ENCODE measurements around the gene ZFR2.

ZFR2 gene

GRCh38 chr19:3855320-3855719, 13.5 kb downstream of the ZFR2 start:
- Mint-ChIP-seq H3K36me3 (ENCODE audit: low read depth) (peaks cover 6% of the 10 kb centered on the region), H3K9me3 (peaks cover 11% of the 10 kb centered on the region), H3K27ac (no peak overlapping the region)

DNA sequence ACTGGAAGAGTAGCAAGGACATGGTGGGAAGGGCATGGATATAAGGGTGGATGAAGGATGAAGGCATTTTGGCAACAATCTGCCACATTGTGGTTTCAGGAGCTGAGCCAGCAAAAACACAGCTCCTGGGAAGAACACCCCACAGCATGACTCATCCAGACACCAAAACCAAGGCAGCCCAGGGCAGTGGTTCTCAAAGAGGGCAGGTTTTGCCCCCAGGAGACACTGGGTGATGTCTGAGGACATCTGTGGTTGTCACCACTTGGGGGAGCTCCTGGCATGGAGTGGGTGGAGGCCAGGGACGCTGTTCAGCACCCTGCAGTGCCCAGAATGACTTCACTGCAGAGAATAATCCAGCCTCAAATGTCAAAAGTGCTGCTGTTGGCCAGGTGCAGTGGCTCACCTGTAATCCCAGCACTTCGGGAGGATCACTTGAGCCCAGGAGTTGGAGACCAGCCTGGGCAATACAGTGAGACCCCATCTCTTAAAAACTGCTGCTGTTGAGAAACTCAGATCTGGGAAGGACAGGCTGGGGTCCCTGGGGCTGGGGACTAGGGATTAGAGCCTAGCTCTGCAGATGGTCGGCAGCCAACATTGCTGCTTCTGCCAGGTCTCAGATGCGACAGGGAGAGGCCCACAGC, 16.1 kb downstream of the ZFR2 start:
- Mint-ChIP-seq H3K4me3 (no peak overlapping the region), H3K27me3 (no peaks in the 10 kb centered on the region), H3K27ac (no peak overlapping the region), H3K9me3 (peaks cover 11% of the 10 kb centered on the region), H3K4me1 (ENCODE audit: low read depth) (no peaks in the 10 kb centered on the region), H3K36me3 (ENCODE audit: low read depth) (peaks cover 6% of the 10 kb centered on the region)
- DNase-seq: peak; percentile 42

More at GRCh38 chr19:3855320-3855719, 13.5 kb downstream of the ZFR2 start:
- Mint-ChIP-seq H3K4me1 (ENCODE audit: low read depth) (no peaks in the 10 kb centered on the region), H3K4me3 (no peak overlapping the region), H3K27me3 (no peaks in the 10 kb centered on the region)
- DNase-seq: no peak

GRCh38 chr19:3852177-3852511, 16.7 kb downstream of the ZFR2 start:
- Mint-ChIP-seq H3K27me3 (no peaks in the 10 kb centered on the region), H3K4me1 (ENCODE audit: low read depth) (no peaks in the 10 kb centered on the region), H3K4me3 (no peak overlapping the region), H3K9me3 (peaks cover 11% of the 10 kb centered on the region), H3K27ac (no peak overlapping the region), H3K36me3 (ENCODE audit: low read depth) (peaks cover 6% of the 10 kb centered on the region)
- no peak for DNase-seq

DNA sequence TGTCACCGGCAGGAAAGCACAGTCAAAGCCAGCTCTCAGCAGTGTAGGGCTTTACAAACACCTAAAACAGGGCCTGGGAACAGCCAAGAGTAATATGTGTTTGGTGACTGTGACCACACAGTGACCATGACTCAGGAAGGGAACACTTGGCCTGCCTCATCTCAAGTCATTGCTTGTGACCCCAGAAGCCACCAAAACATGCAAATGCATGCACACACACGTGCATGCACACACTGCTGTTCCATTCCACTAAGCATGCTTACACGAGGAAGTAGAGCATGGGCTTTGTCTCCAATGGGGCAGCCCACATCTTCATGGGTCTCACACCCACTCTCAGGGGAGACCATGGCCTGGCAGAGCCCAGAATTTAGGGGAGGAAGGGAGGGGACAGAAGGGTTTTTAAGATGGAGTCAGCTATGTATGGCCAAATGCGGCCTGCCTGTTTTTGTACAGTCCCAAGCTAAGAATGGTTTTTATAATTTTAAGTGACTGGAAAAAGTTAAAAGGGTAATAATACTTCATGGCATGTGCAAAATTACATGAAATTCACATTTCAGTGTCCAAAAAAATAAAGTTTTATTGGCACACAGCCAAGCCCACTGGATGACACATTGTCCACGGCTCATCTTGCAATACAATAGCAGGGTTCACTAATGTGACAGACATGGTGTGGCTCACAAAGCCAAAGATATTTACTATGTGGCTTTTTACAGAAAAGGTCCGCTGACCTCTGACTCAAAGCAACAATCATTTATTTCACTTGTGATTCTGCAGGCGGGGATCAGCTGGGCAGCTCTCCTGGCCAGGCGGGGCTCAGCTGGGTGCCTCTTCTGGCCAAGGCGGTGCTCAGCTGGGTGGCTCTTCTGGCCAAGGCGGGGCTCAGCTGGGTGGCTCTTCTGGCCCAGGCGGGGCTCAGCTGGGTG, 17.3 kb downstream of the ZFR2 start:
- no peak overlapping the region for H3K27ac Mint-ChIP-seq
- H3K36me3 Mint-ChIP-seq (ENCODE audit: low read depth): peaks cover 6% of the 10 kb centered on the region
- H3K4me3 Mint-ChIP-seq: no peak overlapping the region
- H3K9me3 Mint-ChIP-seq: peaks cover 11% of the 10 kb centered on the region
- H3K27me3 Mint-ChIP-seq: no peaks in the 10 kb centered on the region
- H3K4me1 Mint-ChIP-seq (ENCODE audit: low read depth): no peaks in the 10 kb centered on the region
- DNase-seq: no peak

DNA sequence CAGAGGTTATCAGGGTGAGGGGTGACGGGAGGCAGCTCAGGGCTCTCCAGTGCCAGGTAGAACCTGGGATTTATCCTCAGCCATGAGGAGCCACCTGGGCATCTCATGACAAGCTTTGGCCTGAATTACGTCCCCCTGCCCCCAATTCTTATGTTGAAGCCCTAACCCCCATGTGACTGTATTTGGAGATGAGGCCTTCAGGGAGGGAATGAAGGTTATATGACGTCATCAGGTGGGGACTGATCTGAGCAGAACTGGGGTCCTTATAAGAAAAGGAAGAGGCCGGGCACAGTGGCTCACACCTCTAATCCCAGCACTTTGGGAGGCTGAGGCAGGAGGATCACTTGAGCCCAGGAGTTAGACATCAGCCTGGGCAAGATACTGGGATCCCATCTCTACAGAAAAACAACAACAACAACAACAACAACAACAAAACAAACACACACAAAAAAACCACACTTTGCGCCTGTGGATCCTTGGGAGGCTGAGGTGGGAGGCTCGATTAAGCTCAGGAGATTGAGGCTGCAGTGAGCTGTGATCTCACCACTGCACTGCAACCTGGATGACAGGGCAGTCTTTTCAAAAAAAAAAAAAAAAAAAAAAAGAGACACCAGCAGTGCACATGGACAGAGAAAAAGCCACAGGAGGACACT, 18.4 kb downstream of the ZFR2 start:
- H3K36me3 Mint-ChIP-seq (ENCODE audit: low read depth): peaks cover 6% of the 10 kb centered on the region
- no peaks in the 10 kb centered on the region for H3K4me1 Mint-ChIP-seq (ENCODE audit: low read depth)
- H3K9me3 Mint-ChIP-seq: peaks cover 11% of the 10 kb centered on the region
- no peak for DNase-seq
- H3K4me3 Mint-ChIP-seq: no peak overlapping the region
- H3K27me3 Mint-ChIP-seq: no peaks in the 10 kb centered on the region
- no peak overlapping the region for H3K27ac Mint-ChIP-seq

- no peak for DNase-seq
- no peaks in the 10 kb centered on the region for H3K4me1 Mint-ChIP-seq (ENCODE audit: low read depth)
- no peak overlapping the region for H3K27ac Mint-ChIP-seq
- H3K4me3 Mint-ChIP-seq: no peak overlapping the region
- H3K36me3 Mint-ChIP-seq (ENCODE audit: low read depth): peaks cover 6% of the 10 kb centered on the region
- H3K9me3 Mint-ChIP-seq: peaks cover 11% of the 10 kb centered on the region
- no peaks in the 10 kb centered on the region for H3K27me3 Mint-ChIP-seq
Observed at GRCh38 chr19:3849787-3850186, 19.1 kb downstream of the ZFR2 start.

DNA sequence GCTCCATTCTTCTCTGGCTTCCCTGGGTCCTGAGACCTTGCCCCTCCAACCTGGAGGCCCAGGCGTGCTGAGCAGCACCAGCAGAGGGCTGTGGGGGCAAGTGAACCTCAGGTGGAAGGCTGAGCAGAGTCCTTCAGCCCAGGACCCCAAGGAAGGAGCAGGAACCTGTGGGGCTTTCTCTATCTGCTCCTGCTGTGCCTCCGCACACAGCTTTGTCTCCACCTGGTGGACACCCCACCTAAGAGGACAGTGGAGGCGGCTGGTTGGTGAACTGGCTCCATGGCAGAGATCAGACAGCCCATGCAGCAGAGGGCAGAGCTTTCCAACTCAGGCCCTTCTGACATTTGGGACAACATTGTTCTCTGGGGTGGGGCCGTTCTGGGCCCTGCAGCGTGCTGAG, 19.7 kb downstream of the ZFR2 start:
- Mint-ChIP-seq H3K4me3 (no peak overlapping the region), H3K9me3 (peaks cover 11% of the 10 kb centered on the region), H3K27ac (no peak overlapping the region), H3K4me1 (ENCODE audit: low read depth) (no peaks in the 10 kb centered on the region), H3K36me3 (ENCODE audit: low read depth) (peaks cover 6% of the 10 kb centered on the region), H3K27me3 (no peaks in the 10 kb centered on the region)
- DNase-seq: peak; percentile 64

GRCh38 chr19:3844596-3844995, 24.2 kb downstream of the ZFR2 start:
- no peak overlapping the region for H3K4me3 Mint-ChIP-seq
- DNase-seq: no peak

GRCh38 chr19:3842948-3843347, 25.9 kb downstream of the ZFR2 start:
- Mint-ChIP-seq H3K4me1 (ENCODE audit: low read depth) (no peaks in the 10 kb centered on the region), H3K36me3 (ENCODE audit: low read depth) (no peaks in the 10 kb centered on the region), H3K4me3 (no peak overlapping the region), H3K27ac (no peak overlapping the region), H3K9me3 (peaks cover 3% of the 10 kb centered on the region), H3K27me3 (no peaks in the 10 kb centered on the region)
- no peak for DNase-seq

More at GRCh38 chr19:3844596-3844995, 24.2 kb downstream of the ZFR2 start:
- H3K27me3 Mint-ChIP-seq: no peaks in the 10 kb centered on the region
- H3K9me3 Mint-ChIP-seq: no peaks in the 10 kb centered on the region
- no peaks in the 10 kb centered on the region for H3K36me3 Mint-ChIP-seq (ENCODE audit: low read depth)
- H3K4me1 Mint-ChIP-seq (ENCODE audit: low read depth): no peaks in the 10 kb centered on the region
- H3K27ac Mint-ChIP-seq: no peak overlapping the region

GRCh38 chr19:3840804-3841203, 28.0 kb downstream of the ZFR2 start:
- Mint-ChIP-seq H3K27me3 (no peaks in the 10 kb centered on the region), H3K9me3 (peaks cover 12% of the 10 kb centered on the region), H3K36me3 (ENCODE audit: low read depth) (no peaks in the 10 kb centered on the region), H3K4me1 (ENCODE audit: low read depth) (peaks cover 7% of the 10 kb centered on the region), H3K4me3 (no peak overlapping the region), H3K27ac (no peak overlapping the region)
- DNase-seq: no peak

DNA sequence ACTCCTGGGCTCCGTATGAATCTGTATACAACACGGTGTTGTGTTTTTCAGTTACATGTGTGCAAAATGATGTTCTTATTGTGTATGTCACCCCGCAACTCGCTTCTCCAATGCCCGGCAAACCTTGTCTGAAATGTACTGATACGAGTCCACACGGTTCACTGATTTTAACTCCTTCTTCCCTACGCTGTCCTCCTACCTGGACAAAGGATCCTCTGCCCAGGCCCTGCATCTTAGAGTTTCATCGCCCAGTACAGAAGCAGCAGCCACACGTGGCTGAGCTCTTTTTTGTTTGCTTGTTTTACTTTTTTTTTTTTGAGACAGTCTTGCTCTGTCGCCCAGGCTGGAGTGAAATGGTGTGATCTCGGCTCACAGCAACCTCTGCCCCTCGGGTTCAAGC, 28.9 kb downstream of the ZFR2 start:
- Mint-ChIP-seq H3K4me3 (no peak overlapping the region), H3K27ac (no peak overlapping the region), H3K27me3 (no peaks in the 10 kb centered on the region), H3K36me3 (ENCODE audit: low read depth) (no peaks in the 10 kb centered on the region), H3K9me3 (peaks cover 12% of the 10 kb centered on the region), H3K4me1 (ENCODE audit: low read depth) (peaks cover 7% of the 10 kb centered on the region)
- DNase-seq: no peak

DNA sequence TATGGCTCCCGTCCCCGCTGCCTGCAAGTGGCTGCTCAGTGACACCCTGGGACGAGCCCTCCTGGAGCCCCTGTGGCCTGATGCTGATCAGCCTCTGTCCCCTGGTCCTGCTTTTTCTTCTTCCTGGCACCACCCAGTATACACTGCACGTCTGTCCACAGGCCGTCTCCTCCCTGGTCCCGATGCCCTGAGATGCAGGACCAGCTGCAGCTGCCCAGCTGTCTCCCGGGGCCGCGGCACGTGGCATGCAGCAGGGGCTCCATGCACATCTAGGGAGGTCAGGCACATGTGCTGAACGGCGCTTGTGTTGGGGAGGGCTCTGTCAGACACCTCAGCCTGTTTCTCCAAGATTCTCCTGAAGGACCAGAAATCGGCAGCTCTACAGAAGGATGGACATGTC, 30.2 kb downstream of the ZFR2 start:
- peaks cover 7% of the 10 kb centered on the region for H3K4me1 Mint-ChIP-seq (ENCODE audit: low read depth)
- no peak overlapping the region for H3K4me3 Mint-ChIP-seq
- H3K27me3 Mint-ChIP-seq: no peaks in the 10 kb centered on the region
- DNase-seq: no peak
- no peaks in the 10 kb centered on the region for H3K36me3 Mint-ChIP-seq (ENCODE audit: low read depth)
- H3K27ac Mint-ChIP-seq: no peak overlapping the region
- H3K9me3 Mint-ChIP-seq: peaks cover 12% of the 10 kb centered on the region

GRCh38 chr19:3837922-3838321, 30.9 kb downstream of the ZFR2 start:
- H3K9me3 Mint-ChIP-seq: peaks cover 12% of the 10 kb centered on the region
- no peak overlapping the region for H3K27ac Mint-ChIP-seq
- H3K4me3 Mint-ChIP-seq: no peak overlapping the region
- H3K4me1 Mint-ChIP-seq (ENCODE audit: low read depth): peaks cover 7% of the 10 kb centered on the region
- no peaks in the 10 kb centered on the region for H3K27me3 Mint-ChIP-seq
- no peaks in the 10 kb centered on the region for H3K36me3 Mint-ChIP-seq (ENCODE audit: low read depth)
- no peak for DNase-seq

DNA sequence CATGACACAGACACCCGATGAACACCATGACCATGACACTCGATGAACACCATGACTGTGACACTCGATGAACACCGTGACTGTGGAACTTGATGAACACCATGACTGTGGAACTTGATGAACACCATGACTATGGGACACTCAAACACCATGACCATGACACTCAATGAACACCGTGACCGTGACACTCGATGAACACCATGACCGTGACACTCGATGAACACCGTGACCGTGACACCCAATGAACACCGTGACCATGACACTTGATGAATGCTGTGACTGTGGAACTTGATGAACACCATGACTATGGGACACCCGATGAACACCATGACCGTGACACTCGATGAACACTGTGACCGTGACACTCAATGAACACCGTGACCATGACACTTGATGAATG, 31.5 kb downstream of the ZFR2 start:
- peaks cover 7% of the 10 kb centered on the region for H3K4me1 Mint-ChIP-seq (ENCODE audit: low read depth)
- H3K27ac Mint-ChIP-seq: no peak overlapping the region
- no peak for DNase-seq
- peaks cover 12% of the 10 kb centered on the region for H3K9me3 Mint-ChIP-seq
- no peaks in the 10 kb centered on the region for H3K36me3 Mint-ChIP-seq (ENCODE audit: low read depth)
- H3K27me3 Mint-ChIP-seq: no peaks in the 10 kb centered on the region
- H3K4me3 Mint-ChIP-seq: no peak overlapping the region

DNA sequence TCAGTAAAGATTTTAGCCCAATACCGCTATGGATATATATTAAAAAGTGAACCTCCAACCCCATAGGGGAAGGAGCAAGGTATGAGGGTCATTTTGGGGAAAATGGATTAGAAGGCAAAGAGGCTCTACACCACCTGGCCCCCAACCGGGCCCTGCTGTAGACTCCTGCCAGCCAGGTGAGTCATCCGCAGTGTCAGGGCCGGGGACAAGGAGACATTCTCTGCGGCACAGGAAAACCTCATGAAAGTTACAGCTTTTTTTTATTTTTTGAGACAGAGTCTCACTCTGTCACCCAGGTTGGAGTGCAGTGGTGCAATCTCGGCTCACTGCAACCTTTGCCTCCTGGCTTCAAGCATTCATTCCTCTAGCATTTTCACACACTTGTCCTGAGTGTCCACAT, 32.0 kb downstream of the ZFR2 start:
- peaks cover 7% of the 10 kb centered on the region for H3K4me1 Mint-ChIP-seq (ENCODE audit: low read depth)
- H3K27ac Mint-ChIP-seq: no peak overlapping the region
- H3K9me3 Mint-ChIP-seq: peaks cover 12% of the 10 kb centered on the region
- no peak for DNase-seq
- H3K4me3 Mint-ChIP-seq: no peak overlapping the region
- H3K36me3 Mint-ChIP-seq (ENCODE audit: low read depth): no peaks in the 10 kb centered on the region
- no peaks in the 10 kb centered on the region for H3K27me3 Mint-ChIP-seq

Data from activated T-cell treated with anti-CD3 and anti-CD28 coated beads, Interleukin-2, amount 50 U/mL, for 24 hours (primary cell).